ENCODE measurements around the gene PDXP.

GRCh38 chr22:37625737-37626136, 32.8 kb upstream of the PDXP start:
- TF ChIP-seq POLR2AphosphoS5 (IDR thresholded peaks at IDR 0.05; ENCODE audit: low read depth, low read length) (no peak), JUND (IDR thresholded peaks at IDR 0.05) (no peak), CTCF (IDR thresholded peaks at IDR 0.05 in 2 of 3, conservative IDR thresholded peaks at IDR 0.05 in 1 of 3; ENCODE audit: borderline replicate concordance in 1 of 3, insufficient read depth in 1 of 3, low read depth in 2 of 3, low read length in 2 of 3) (no peak), SIN3A (IDR thresholded peaks at IDR 0.05; ENCODE audit: low read depth) (no peak), POLR2A (IDR thresholded peaks at IDR 0.05; ENCODE audit: borderline replicate concordance, extremely low read depth, insufficient read depth, insufficient read length) (no peak), EZH2 (IDR thresholded peaks at IDR 0.05) (no peak), SRF (IDR thresholded peaks at IDR 0.05; ENCODE audit: low read depth) (no peak), YY1 (IDR thresholded peaks at IDR 0.05; ENCODE audit: extremely low read depth, insufficient replicate concordance, low read depth, low read length) (no peak), MAX (IDR thresholded peaks at IDR 0.05) (no peak), ZNF274 (IDR thresholded peaks at IDR 0.05; ENCODE audit: low read depth, low read length) (no peak), CEBPB (IDR thresholded peaks at IDR 0.05; ENCODE audit: low read depth) (no peak), EZH2phosphoT487 (IDR thresholded peaks at IDR 0.05; ENCODE audit: borderline replicate concordance) (no peak)

All from HCT116 (cell line).